HL-60/S4 (cell line): ENCODE results near the gene HAAO.

ENCODE experiments used
- in situ Hi-C: fragments of 300-500 bp; cut with MboI; formaldehyde crosslinking; loops from 2 replicates; pipeline ENCODE4 v1.14.3; 2022; ENCODE audit warnings: low sequenced_read_pairs

Gene HAAO

GRCh38 chr2:42795275-42795674 is 2.9 kb upstream of the HAAO start:
- in situ Hi-C loops = loop anchor here (25.0 kb wide), 1 partner anchor 283 kb away; no protein-coding TSS in a partner anchor

DNA sequence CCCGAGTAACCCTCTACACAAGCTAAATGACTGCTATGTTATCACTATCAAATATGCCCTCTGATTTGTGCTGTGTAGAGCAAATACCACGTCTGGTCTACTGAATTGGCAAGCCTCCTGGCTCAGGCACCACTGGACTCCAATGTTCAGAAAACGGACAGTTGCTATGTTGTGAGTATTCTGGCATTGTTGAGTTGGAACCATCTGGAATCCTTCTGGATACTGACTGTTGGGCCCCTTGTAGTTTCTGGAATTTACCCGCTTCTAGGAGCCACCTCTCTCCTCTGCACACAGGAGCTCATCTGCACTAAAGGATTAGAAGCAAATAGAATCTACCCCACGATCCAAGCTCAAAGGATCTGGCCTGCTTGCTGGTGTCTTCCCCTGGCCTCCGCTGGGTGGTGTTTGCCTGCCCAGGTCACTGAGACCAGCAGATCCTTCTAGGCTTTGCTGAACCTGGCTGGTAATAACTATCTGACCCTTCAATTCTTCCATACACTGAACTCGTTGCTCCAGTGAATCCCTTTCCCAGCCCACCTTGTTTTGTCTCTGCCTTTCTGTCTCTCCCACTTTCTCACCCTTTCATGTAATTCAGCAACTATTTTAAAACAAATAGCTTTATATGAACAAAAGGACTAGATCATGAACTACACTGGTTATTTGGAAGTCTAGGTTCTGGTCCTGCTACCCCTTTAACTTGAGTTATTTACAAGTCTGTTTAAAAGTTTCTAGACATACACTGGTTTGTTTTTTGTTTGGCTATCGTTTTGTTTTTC is 2.1 kb upstream of the HAAO start:
- in situ Hi-C loops = loop anchor here (25.0 kb wide), 1 partner anchor 282 kb away; no protein-coding TSS in a partner anchor

- in situ Hi-C loops = loop anchor here (25.0 kb wide), 1 partner anchor 281 kb away; no protein-coding TSS in a partner anchor
Measured at GRCh38 chr2:42793334-42794270, 1.2 kb upstream of the HAAO start.

- in situ Hi-C loops = loop anchor here (25.0 kb wide), 1 partner anchor 280 kb away; no protein-coding TSS in a partner anchor
Measured at GRCh38 chr2:42792087-42792582, 248 bp downstream of the HAAO start.

- in situ Hi-C loops = loop anchor here (25.0 kb wide), 1 partner anchor 279 kb away; no protein-coding TSS in a partner anchor
Measured at GRCh38 chr2:42791606-42792005, 777 bp downstream of the HAAO start.

GRCh38 chr2:42789751-42790150 is 2.6 kb downstream of the HAAO start:
- in situ Hi-C loops = loop anchor here (25.0 kb wide), 1 partner anchor 277 kb away; no protein-coding TSS in a partner anchor

- in situ Hi-C loops = loop anchor here (25.0 kb wide), 1 partner anchor 277 kb away; no protein-coding TSS in a partner anchor
Measured at GRCh38 chr2:42788882-42789281, 3.5 kb downstream of the HAAO start.

GRCh38 chr2:42788478-42788793 is 3.9 kb downstream of the HAAO start:
- in situ Hi-C loops = loop anchor here (25.0 kb wide), 1 partner anchor 276 kb away; no protein-coding TSS in a partner anchor

GRCh38 chr2:42787788-42788477 is 4.5 kb downstream of the HAAO start:
- in situ Hi-C loops = loop anchor here (25.0 kb wide), 1 partner anchor 276 kb away; no protein-coding TSS in a partner anchor

GRCh38 chr2:42787424-42787787 is 5.0 kb downstream of the HAAO start:
- in situ Hi-C loops = loop anchor here (25.0 kb wide), 1 partner anchor 275 kb away; no protein-coding TSS in a partner anchor

DNA sequence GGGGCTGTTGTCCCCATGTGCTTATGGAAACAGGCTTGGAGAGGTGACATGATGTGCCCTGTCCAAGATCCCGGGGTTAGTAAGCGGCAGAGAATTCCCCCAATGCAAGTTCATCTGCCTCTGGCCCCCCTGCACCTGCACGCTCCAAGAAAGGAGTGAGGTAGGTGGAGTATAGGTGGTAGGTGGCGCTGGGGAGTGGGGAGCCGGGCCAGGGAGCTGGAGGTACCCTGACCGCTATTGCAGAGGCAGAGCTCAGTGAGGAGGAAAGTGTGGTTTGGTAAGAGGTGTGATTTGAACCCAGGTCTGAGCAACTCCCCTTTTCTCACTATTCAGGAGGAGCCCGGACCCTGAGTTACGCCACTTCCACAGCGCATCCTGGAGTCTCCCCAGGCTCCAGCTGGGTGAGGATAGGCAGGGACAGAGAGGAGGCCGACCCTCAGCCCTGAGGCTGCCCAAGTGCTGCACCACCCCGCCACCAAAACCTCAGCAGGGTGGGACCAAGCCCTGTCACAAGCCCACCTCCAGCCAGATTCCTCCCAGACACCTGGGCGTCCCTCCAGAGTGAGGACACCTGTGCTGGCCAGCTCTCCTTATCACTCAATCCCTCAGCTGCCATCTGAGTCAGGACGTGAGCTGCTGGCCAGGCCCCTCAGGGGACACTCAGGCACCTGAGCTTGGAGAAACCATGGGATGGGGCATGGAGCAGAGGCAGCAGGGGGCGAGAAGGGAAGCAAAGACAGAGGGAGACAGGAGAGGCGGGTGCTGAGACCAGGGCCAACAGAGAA is 5.6 kb downstream of the HAAO start:
- in situ Hi-C loops = loop anchor here (25.0 kb wide), 1 partner anchor 274 kb away; no protein-coding TSS in a partner anchor

DNA sequence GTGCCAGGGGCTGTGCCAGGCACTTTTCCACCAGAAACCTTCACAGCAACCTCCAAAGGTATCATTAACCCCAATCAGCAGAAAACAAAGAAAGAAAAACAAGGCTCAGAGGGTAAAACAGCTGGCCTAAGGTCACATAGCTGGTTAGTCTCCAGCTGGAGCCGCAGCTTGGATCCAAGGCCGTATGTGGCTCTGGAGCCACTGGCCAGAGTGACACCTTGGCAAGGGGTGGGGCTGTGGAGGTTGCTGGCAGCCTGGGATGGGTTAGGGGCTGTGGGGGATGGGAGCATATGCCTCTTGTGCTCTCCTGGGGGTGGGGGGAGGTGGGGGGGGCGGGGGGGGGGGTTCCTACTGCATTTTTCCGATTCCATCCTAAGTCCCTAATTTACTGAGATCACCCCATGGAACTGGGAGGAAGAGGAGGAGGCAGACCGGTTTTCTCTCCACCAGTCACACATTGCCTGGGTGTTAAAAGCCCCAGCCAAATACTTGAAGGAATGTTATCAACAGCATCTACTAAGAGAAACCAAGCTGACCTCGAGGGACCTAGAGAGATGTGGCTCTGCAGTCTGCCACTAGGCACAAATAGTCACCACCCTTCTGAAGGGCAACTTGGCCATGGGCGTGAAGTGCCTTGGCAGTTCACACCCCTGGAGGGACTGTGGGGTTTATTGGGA is 8.0 kb downstream of the HAAO start:
- in situ Hi-C loops = loop anchor here (25.0 kb wide), 1 partner anchor 272 kb away; no protein-coding TSS in a partner anchor

DNA sequence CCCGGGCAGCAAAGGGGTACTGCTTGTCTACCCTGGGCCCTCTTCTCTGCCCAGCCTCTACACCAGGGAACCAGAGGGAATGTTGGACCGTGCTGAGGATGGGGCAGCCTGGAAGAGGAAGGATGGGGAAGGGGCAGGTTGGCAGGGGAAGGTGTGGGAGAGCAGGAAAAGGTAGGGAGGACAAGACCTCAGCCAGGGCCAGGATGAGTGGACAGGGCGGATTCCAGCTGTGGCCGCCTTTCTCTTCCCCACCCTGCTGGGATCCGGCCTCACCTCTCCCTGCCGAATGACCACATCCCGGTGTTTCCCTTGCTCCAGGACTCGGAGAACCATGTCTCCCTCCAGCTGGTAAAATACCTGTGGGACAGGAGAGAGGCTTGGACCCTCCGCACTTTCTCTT is 8.9 kb downstream of the HAAO start:
- in situ Hi-C loops = loop anchor here (25.0 kb wide), 1 partner anchor 271 kb away; no protein-coding TSS in a partner anchor

GRCh38 chr2:42781181-42781580 is 11.2 kb downstream of the HAAO start:
- in situ Hi-C loops = loop anchor here (25.0 kb wide), 1 partner anchor 269 kb away; no protein-coding TSS in a partner anchor

DNA sequence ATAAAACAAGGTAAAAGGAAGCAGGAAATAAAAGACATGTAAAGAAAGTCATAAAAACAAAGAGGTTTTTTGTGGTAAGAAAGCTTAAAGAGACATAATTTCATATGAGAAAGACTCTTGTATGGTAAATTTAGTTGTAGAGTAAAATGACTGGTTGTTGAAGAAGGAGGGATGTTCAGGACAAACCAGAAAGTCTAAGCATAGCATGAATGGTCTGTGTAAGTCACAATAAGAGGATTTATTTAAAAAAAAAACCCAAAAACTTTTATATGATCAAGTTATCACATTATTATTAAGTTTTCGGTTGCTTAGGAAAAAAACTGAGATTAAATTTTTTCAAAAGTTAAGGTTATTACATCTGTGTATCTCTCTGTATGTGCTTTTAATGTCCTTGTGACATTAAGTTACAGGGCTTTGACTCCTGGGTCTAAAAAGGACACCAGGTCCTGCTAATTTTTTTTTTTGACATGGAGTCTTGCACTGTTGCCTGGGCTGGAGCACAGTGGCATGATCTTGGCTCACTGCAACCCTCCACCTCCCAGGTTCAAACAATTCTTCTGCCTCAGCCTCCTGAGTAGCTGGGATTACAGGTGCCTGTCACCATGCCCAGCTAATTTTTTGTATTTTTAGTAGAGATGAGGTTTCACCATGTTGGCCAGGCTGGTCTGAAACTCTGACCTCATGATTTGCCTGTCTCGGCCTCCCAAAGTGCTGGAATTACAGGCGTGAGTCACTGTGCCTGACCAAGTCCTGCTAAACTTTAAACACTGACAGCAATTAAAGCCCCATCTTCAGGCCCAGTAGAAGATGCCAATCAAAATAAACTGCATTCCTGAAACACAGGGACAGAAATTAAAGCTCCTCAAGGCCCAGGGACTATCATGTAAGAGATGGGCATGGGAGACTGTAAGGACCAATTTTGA is 14.2 kb downstream of the HAAO start:
- in situ Hi-C loops = loop anchor here (25.0 kb wide), 1 partner anchor 266 kb away; no protein-coding TSS in a partner anchor

DNA sequence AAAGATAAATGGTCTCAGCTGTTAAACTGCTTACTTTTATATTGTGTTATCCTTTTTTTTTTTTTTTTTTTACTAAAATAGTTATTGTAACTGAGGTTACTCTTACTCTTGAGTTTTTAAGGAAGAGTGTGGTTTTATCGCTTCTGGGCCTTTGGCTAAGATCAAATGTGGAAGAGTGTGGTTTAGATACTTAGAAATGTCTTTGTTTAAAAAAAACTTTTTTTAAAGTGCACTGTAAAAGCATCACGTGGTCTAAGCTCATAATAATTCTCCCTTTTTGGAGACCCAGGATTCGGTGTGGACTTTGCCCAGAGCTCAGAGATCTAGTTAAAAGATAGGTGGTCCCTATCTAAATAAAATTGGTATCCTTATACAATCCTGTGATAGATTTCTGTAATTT is 16.6 kb downstream of the HAAO start:
- in situ Hi-C loops = loop anchor here (25.0 kb wide), 1 partner anchor 264 kb away; no protein-coding TSS in a partner anchor

GRCh38 chr2:42775186-42775585 is 17.2 kb downstream of the HAAO start:
- in situ Hi-C loops = loop anchor here (25.0 kb wide), 1 partner anchor 263 kb away; no protein-coding TSS in a partner anchor
